Caco-2 (cell line): Measurements from ENCODE around the gene RPL35A. TPM values are rescaled to one million over a fixed set of nuclear protein-coding genes. Genes with fewer than 3 reads are reported as not detected.

ENCODE experiments used
- BruUV-seq: library from RNA; stranded (reverse); fragments of 400-500 nt; replicated peaks from 2 replicates; lab custom pipeline; 2021; lab: Mats Ljungman, UMichigan
- CTCF ChIA-PET: fragments of 300-600 bp; sonication (Branson Sonifier 250); formaldehyde crosslinking; loops from one replicate; lab custom pipeline; 2022; ENCODE audit warnings: antibody characterized with exemption; lab: Charles Lee
- POLR2A ChIA-PET: fragments of 300-600 bp; sonication (Branson Sonifier 250); formaldehyde crosslinking; loops from one replicate; lab custom pipeline; 2022; ENCODE audit warnings: antibody characterized with exemption; lab: Charles Lee
- DNase-seq, 2 experiments: peaks; one replicate each; pipeline versions ENCODE4 v3.0.0 to v3.0.0-alpha.2; 2020 to 2022
- H3K27me3 ChIP-seq: replicated peaks from 2 replicates; pipeline ENCODE4 v1.6.0; 2011; ENCODE audit warnings: low read length; ENCODE audit not compliant: control insufficient read depth, insufficient read depth
- H3K36me3 ChIP-seq: 2 replicates; pipeline ENCODE4 v1.5.1; 2011; ENCODE audit warnings: low read length; ENCODE audit not compliant: control insufficient read depth, insufficient read depth
- H3K4me1 ChIP-seq: fragments of 250-450 bp; sonication (Bioruptor Pico); 2 replicates; pipeline ENCODE4 v1.5.1; 2020; ENCODE audit warnings: mild to moderate bottlenecking
- H3K4me3 ChIP-seq: 2 replicates; pipeline ENCODE4 v1.5.1; 2011; ENCODE audit warnings: low read depth, mild to moderate bottlenecking, control low read depth, low read length
- H3K9me3 ChIP-seq: fragments of 250-450 bp; sonication (Bioruptor Pico); 2 replicates; pipeline ENCODE4 v1.5.1; 2020; ENCODE audit warnings: mild to moderate bottlenecking, moderate library complexity
- H3K27ac Mint-ChIP-seq: one replicate; pipeline ENCODE4 v1.8.0; 2022; ENCODE audit warnings: mixed read lengths; ENCODE audit not compliant: unreplicated experiment
- H3K27me3 Mint-ChIP-seq: one replicate; pipeline ENCODE4 v1.8.0; 2022; ENCODE audit warnings: mixed read lengths; ENCODE audit not compliant: insufficient read depth, unreplicated experiment
- H3K36me3 Mint-ChIP-seq: one replicate; pipeline ENCODE4 v1.8.0; 2022; ENCODE audit warnings: mild to moderate bottlenecking, mixed read lengths; ENCODE audit not compliant: insufficient read depth, unreplicated experiment
- H3K4me1 Mint-ChIP-seq: one replicate; pipeline ENCODE4 v1.8.0; 2022; ENCODE audit warnings: low read depth, mixed read lengths; ENCODE audit not compliant: unreplicated experiment
- H3K4me3 Mint-ChIP-seq: one replicate; pipeline ENCODE4 v1.8.0; 2022; ENCODE audit warnings: mild to moderate bottlenecking, moderate library complexity, mixed read lengths; ENCODE audit not compliant: unreplicated experiment
- H3K9me3 Mint-ChIP-seq: one replicate; pipeline ENCODE4 v1.8.0; 2022; ENCODE audit warnings: mixed read lengths; ENCODE audit not compliant: unreplicated experiment
- intact Hi-C: fragments of 100-400 bp; cut with micrococcal nuclease; formaldehyde crosslinking; loops from one replicate; pipeline ENCODE4 v1.10.0; 2022; ENCODE audit not compliant: unreplicated experiment
- total RNA-seq: library from RNA; stranded (reverse); gene quantifications from 2 replicates; pipeline ENCODE4 v1.2.3, GENCODE V29; 2022
- TF ChIP-seq, protein P1 (sequence below), 2 experiments: fragments of 200-600 bp in 1 of 2; IDR thresholded peaks; 1 replicate in 1 of 2; 2 replicates in 1 of 2; pipeline versions ENCODE4 v1.5.1 to v1.8.0; 2011 to 2022; ENCODE audit warnings: antibody characterized with exemption in 1 of 2, control low read depth in 1 of 2, inconsistent platforms in 1 of 2, low read depth in 1 of 2, low read length in 1 of 2, mild to moderate bottlenecking in 1 of 2, moderate library complexity in 1 of 2; ENCODE audit not compliant: insufficient read depth in 1 of 2, severe bottlenecking in 1 of 2, unreplicated experiment in 1 of 2

The RPL35A gene
- total RNA-seq, 1 experiment from 2014 or later = 880 TPM

DNA sequence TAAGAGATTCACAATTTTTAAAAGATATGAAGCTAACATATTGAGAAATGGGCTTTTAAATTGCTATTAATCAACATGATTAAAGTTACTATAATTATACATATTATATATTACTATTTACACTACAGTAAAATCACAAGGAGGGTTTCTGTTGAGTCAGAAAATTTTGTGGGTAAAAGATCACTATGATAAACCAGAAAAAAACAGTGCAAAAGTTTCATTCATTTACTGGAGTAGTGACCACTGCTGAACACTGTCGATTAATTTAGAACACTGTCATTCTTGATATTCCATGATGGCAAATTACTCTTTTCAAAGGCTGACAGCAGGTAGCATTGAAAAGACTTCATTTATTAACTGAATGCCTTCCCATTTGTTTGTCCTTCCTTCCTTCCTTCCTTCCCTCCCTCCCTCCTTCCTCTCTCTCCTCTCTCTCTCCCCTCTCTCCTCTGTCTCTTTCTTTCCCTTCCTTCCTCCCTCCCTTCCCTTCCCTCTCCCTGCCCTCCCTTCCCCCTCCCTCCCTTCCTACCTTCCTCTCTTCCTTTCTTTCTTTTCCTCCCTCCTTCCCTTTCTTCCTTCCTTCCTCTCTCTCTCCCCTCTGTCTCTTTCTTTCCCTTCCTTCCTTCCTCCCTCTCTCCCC lies 9.1 kb upstream of the RPL35A start:
- no peaks in the 10 kb centered on the region for H3K4me1 Mint-ChIP-seq
- CTCF ChIA-PET = no interaction called here
- Histone ChIP-seq H3K27me3 (no peaks in the 10 kb centered on the region), H3K4me3 (no peak overlapping the region), H3K4me1 (no peaks in the 10 kb centered on the region), H3K36me3 (no peaks in the 10 kb centered on the region), H3K9me3 (no peaks in the 10 kb centered on the region)
- no peak overlapping the region for H3K4me3 Mint-ChIP-seq
- BruUV-seq = no TSS peak
- TF ChIP-seq, protein P1, sequence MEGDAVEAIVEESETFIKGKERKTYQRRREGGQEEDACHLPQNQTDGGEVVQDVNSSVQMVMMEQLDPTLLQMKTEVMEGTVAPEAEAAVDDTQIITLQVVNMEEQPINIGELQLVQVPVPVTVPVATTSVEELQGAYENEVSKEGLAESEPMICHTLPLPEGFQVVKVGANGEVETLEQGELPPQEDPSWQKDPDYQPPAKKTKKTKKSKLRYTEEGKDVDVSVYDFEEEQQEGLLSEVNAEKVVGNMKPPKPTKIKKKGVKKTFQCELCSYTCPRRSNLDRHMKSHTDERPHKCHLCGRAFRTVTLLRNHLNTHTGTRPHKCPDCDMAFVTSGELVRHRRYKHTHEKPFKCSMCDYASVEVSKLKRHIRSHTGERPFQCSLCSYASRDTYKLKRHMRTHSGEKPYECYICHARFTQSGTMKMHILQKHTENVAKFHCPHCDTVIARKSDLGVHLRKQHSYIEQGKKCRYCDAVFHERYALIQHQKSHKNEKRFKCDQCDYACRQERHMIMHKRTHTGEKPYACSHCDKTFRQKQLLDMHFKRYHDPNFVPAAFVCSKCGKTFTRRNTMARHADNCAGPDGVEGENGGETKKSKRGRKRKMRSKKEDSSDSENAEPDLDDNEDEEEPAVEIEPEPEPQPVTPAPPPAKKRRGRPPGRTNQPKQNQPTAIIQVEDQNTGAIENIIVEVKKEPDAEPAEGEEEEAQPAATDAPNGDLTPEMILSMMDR (IDR thresholded peaks at IDR 0.05; ENCODE audit: insufficient read depth in 1 of 2, low read depth in 1 of 2, low read length in 1 of 2, severe bottlenecking in 1 of 2, unreplicated experiment in 1 of 2) = no peak
- H3K27me3 Mint-ChIP-seq = peaks cover 3% of the 10 kb centered on the region
- H3K27ac Mint-ChIP-seq = no peak overlapping the region
- no peaks in the 10 kb centered on the region for H3K9me3 Mint-ChIP-seq
- no peaks in the 10 kb centered on the region for H3K36me3 Mint-ChIP-seq
- POLR2A ChIA-PET = no interaction called here
- no peak for DNase-seq
- intact Hi-C loops = no loop called here

GRCh38 chr3:197942956-197943556 lies 6.9 kb upstream of the RPL35A start:
- Mint-ChIP-seq H3K4me3 (no peak overlapping the region), H3K4me1 (no peaks in the 10 kb centered on the region), H3K9me3 (no peaks in the 10 kb centered on the region), H3K36me3 (no peaks in the 10 kb centered on the region), H3K27me3 (peaks cover 3% of the 10 kb centered on the region), H3K27ac (no peak overlapping the region)
- ChIA-PET CTCF (interaction anchor here (2.3 kb wide), 1 partner anchor 37 kb away, joined by 7 read pairs; no protein-coding TSS in a partner anchor), POLR2A (no interaction called here)
- TF ChIP-seq, protein P1 (IDR thresholded peaks at IDR 0.05; ENCODE audit: insufficient read depth in 1 of 2, low read depth in 1 of 2, low read length in 1 of 2, severe bottlenecking in 1 of 2, unreplicated experiment in 1 of 2) = peak; percentile 69 to 75
- Histone ChIP-seq H3K4me1 (no peaks in the 10 kb centered on the region), H3K4me3 (no peak overlapping the region), H3K9me3 (no peaks in the 10 kb centered on the region), H3K36me3 (no peaks in the 10 kb centered on the region), H3K27me3 (no peaks in the 10 kb centered on the region)
- BruUV-seq = no TSS peak
- intact Hi-C loops = loop anchor here (1.0 kb wide), 1 partner anchor 37 kb away; no protein-coding TSS in a partner anchor
- peak in 1 of 2 experiments; percentile 44 for DNase-seq

- peak overlapping the region; percentile 100 for H3K27ac Mint-ChIP-seq
- no peak for DNase-seq
- Histone ChIP-seq H3K4me3 (peak overlapping the region; percentile 37), H3K9me3 (no peaks in the 10 kb centered on the region), H3K27me3 (no peaks in the 10 kb centered on the region), H3K36me3 (peaks cover 3% of the 10 kb centered on the region), H3K4me1 (peaks cover 8% of the 10 kb centered on the region; the same call in 1 of the 2 replicates)
- intact Hi-C loops = no loop called here
- ChIA-PET CTCF (interaction anchor here (1.0 to 1.3 kb wide), 2 partner anchors 44 to 131 kb away, joined by 3 to 6 read pairs; no protein-coding TSS in a partner anchor), POLR2A (no interaction called here)
- BruUV-seq = no TSS peak
- H3K36me3 Mint-ChIP-seq = peaks cover 51% of the 10 kb centered on the region
- TF ChIP-seq, protein P1 (IDR thresholded peaks at IDR 0.05; ENCODE audit: insufficient read depth in 1 of 2, low read depth in 1 of 2, low read length in 1 of 2, severe bottlenecking in 1 of 2, unreplicated experiment in 1 of 2) = no peak
- H3K4me3 Mint-ChIP-seq = peak overlapping the region; percentile 98
- no peaks in the 10 kb centered on the region for H3K27me3 Mint-ChIP-seq
- H3K9me3 Mint-ChIP-seq = no peaks in the 10 kb centered on the region
- H3K4me1 Mint-ChIP-seq = peaks cover 8% of the 10 kb centered on the region
These were observed 706 bp upstream of the RPL35A start for GRCh38 chr3:197949191-197949777.
